ENCODE results near the gene C1orf159.

Gene C1orf159

DNA sequence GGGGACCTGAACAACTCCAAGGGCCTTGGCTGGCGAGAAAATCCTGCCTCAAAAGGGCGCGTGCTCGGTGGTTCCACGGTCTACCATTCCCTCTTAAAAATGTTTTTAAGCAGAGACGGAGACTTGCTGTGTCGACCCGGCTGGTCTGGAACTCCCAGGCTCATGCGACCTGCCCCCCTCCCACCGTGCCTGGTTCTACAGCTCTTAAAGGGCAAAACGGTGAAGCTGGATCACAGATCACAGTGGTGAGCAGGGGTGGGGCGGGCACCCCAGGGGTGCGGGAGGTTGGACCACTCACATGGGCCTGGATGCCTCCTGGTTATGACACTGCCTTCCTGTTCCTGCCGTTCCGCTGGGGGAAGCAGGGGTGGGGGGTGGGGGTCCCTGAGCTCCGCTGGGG, 4.2 kb upstream of the C1orf159 start:
- no peak for TF ChIP-seq EZH2phosphoT487 (conservative IDR thresholded peaks at IDR 0.05; ENCODE audit: low read length)
- TF ChIP-seq, protein P1, sequence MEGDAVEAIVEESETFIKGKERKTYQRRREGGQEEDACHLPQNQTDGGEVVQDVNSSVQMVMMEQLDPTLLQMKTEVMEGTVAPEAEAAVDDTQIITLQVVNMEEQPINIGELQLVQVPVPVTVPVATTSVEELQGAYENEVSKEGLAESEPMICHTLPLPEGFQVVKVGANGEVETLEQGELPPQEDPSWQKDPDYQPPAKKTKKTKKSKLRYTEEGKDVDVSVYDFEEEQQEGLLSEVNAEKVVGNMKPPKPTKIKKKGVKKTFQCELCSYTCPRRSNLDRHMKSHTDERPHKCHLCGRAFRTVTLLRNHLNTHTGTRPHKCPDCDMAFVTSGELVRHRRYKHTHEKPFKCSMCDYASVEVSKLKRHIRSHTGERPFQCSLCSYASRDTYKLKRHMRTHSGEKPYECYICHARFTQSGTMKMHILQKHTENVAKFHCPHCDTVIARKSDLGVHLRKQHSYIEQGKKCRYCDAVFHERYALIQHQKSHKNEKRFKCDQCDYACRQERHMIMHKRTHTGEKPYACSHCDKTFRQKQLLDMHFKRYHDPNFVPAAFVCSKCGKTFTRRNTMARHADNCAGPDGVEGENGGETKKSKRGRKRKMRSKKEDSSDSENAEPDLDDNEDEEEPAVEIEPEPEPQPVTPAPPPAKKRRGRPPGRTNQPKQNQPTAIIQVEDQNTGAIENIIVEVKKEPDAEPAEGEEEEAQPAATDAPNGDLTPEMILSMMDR (IDR thresholded peaks at IDR 0.05; ENCODE audit: insufficient read depth, low read length, poor library complexity, severe bottlenecking), result no peak

DNA sequence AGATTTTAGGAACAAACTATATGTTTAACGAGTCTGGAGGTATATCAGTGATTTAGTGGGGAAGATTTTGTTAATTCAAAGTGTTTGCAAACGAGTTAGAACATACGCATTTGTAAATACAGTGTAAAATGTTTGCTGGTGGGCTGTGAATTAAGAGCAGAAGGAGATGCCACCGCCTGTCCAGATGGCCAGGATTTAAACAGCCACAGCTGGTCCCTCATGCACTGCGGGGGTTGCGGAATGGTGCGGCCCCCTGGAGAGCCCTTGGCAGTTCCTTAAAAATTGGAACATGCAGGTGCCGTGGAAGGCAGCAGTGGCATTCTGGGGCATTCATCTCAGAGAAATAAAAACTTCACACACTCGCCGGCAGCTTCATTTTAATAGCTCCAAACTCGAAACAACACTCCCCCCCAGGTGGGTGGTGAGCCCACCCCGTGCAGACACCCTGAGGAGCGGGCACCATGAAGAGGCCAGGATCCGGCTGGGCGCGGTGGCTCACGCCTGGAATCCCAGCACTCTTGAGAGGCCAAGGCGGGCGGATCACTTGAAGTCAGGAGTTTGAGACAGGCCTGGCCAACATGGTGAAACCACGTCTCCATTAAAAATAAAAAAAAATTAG, 3.5 kb upstream of the C1orf159 start:
- Histone ChIP-seq H3K27ac (ENCODE audit: low read depth, low read length) (no peak overlapping the region), H4K20me1 (ENCODE audit: low read depth, low read length) (no peaks in the 10 kb centered on the region), H3K27me3 (ENCODE audit: low read length) (no peaks in the 10 kb centered on the region), H3K4me2 (ENCODE audit: low read depth, low read length, poor library complexity, severe bottlenecking) (no peak overlapping the region), H3K36me3 (ENCODE audit: low read length) (no peaks in the 10 kb centered on the region), H2AFZ (ENCODE audit: low read depth, low read length, severe bottlenecking) (no peak overlapping the region), H3K9me2 (replicated peaks; ENCODE audit: insufficient read depth, low read length) (no peaks in the 10 kb centered on the region), H3K9ac (ENCODE audit: low read length) (no peak overlapping the region), H3K79me2 (ENCODE audit: insufficient read depth, low read length) (peaks cover 3% of the 10 kb centered on the region; the same call in 1 of the 2 replicates), H3F3A (ENCODE audit: insufficient read depth) (no peaks in the 10 kb centered on the region), H3K4me3 (ENCODE audit: insufficient read depth, low read length, poor library complexity, severe bottlenecking) (no peak overlapping the region), H3K9me3 (ENCODE audit: insufficient read depth, low read length) (no peaks in the 10 kb centered on the region)
- TF ChIP-seq, protein P1 (IDR thresholded peaks at IDR 0.05; ENCODE audit: insufficient read depth, low read length, poor library complexity, severe bottlenecking), result no peak
- TF ChIP-seq EZH2phosphoT487 (conservative IDR thresholded peaks at IDR 0.05; ENCODE audit: low read length), result no peak

More for the DNA sequence above, 4.2 kb upstream of the C1orf159 start:
- Histone ChIP-seq H3K27me3 (ENCODE audit: low read length) (no peaks in the 10 kb centered on the region), H3K79me2 (ENCODE audit: insufficient read depth, low read length) (0 out of 2 replicates have a peak, but pooled peaks cover under 1% of the 10 kb centered on the region), H3F3A (ENCODE audit: insufficient read depth) (no peaks in the 10 kb centered on the region), H4K20me1 (ENCODE audit: low read depth, low read length) (no peaks in the 10 kb centered on the region), H2AFZ (ENCODE audit: low read depth, low read length, severe bottlenecking) (no peak overlapping the region), H3K27ac (ENCODE audit: low read depth, low read length) (no peak overlapping the region), H3K9me2 (replicated peaks; ENCODE audit: insufficient read depth, low read length) (no peaks in the 10 kb centered on the region), H3K4me2 (ENCODE audit: low read depth, low read length, poor library complexity, severe bottlenecking) (no peak overlapping the region), H3K9ac (ENCODE audit: low read length) (no peak overlapping the region), H3K4me3 (ENCODE audit: insufficient read depth, low read length, poor library complexity, severe bottlenecking) (no peak overlapping the region), H3K9me3 (ENCODE audit: insufficient read depth, low read length) (no peaks in the 10 kb centered on the region), H3K36me3 (ENCODE audit: low read length) (no peaks in the 10 kb centered on the region)

DNA sequence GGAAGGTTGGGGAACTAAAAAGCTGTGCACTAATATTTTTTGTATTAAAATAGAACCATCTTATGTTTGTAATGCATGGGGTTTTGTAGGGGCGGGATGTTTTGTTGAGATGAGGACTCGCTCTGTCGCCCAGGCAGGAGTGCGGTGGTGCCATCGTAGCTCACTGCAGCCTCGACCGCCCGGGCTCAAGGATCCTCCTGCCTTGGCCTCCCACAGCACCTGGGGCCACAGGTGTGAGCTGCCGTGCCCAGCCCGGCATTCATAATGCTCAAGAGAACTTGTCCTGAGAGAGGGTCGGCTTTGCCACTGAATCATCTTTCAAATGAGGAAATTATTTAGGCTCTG, 3.0 kb upstream of the C1orf159 start:
- Histone ChIP-seq H2AFZ (ENCODE audit: low read depth, low read length, severe bottlenecking) (no peak overlapping the region), H3K4me3 (ENCODE audit: insufficient read depth, low read length, poor library complexity, severe bottlenecking) (no peak overlapping the region), H3K27ac (ENCODE audit: low read depth, low read length) (no peak overlapping the region), H3K9me2 (replicated peaks; ENCODE audit: insufficient read depth, low read length) (no peaks in the 10 kb centered on the region), H3K9ac (ENCODE audit: low read length) (no peak overlapping the region), H3F3A (ENCODE audit: insufficient read depth) (no peaks in the 10 kb centered on the region), H3K79me2 (ENCODE audit: insufficient read depth, low read length) (peaks cover 3% of the 10 kb centered on the region; the same call in 1 of the 2 replicates), H4K20me1 (ENCODE audit: low read depth, low read length) (no peaks in the 10 kb centered on the region), H3K36me3 (ENCODE audit: low read length) (no peaks in the 10 kb centered on the region), H3K9me3 (ENCODE audit: insufficient read depth, low read length) (no peaks in the 10 kb centered on the region), H3K27me3 (ENCODE audit: low read length) (no peaks in the 10 kb centered on the region), H3K4me2 (ENCODE audit: low read depth, low read length, poor library complexity, severe bottlenecking) (no peak overlapping the region)
- TF ChIP-seq, protein P1 (IDR thresholded peaks at IDR 0.05; ENCODE audit: insufficient read depth, low read length, poor library complexity, severe bottlenecking), result no peak
- no peak for TF ChIP-seq EZH2phosphoT487 (conservative IDR thresholded peaks at IDR 0.05; ENCODE audit: low read length)
